ENCODE results near the gene TCF4. TPM values are rescaled to one million over a fixed set of nuclear protein-coding genes. Genes with fewer than 3 reads are reported as not detected.

TCF4 gene
- total RNA-seq, 1 experiment from 2014 or later: 93.7 TPM

GRCh38 chr18:55346387-55346786, 241.6 kb downstream of the TCF4 start:
- H3K27me3 Mint-ChIP-seq (ENCODE audit: insufficient read depth, unreplicated experiment): no peaks in the 10 kb centered on the region
- TF ChIP-seq CTCF (IDR thresholded peaks at IDR 0.05; ENCODE audit: insufficient read depth in 1 of 2, low read depth in 1 of 2, low read length in 1 of 2, severe bottlenecking in 1 of 2, unreplicated experiment in 1 of 2): no peak
- no peak overlapping the region for H3K27ac Mint-ChIP-seq (ENCODE audit: unreplicated experiment)
- no peaks in the 10 kb centered on the region for H3K36me3 ChIP-seq (ENCODE audit: control insufficient read depth, insufficient read depth, low read length)
- intact Hi-C loops (cut with micrococcal nuclease; ENCODE audit: unreplicated experiment): no loop called here
- no peaks in the 10 kb centered on the region for H3K4me1 Mint-ChIP-seq (ENCODE audit: low read depth, unreplicated experiment)
- BruUV-seq (replicated peaks): no TSS peak
- no peaks in the 10 kb centered on the region for H3K4me1 ChIP-seq
- H3K4me3 Mint-ChIP-seq (ENCODE audit: unreplicated experiment): no peak overlapping the region
- no peaks in the 10 kb centered on the region for H3K27me3 ChIP-seq (replicated peaks; ENCODE audit: control insufficient read depth, insufficient read depth, low read length)
- H3K9me3 ChIP-seq: no peaks in the 10 kb centered on the region
- H3K9me3 Mint-ChIP-seq (ENCODE audit: unreplicated experiment): no peaks in the 10 kb centered on the region
- peaks cover 6% of the 10 kb centered on the region for H3K36me3 Mint-ChIP-seq (ENCODE audit: insufficient read depth, unreplicated experiment)
- CTCF ChIA-PET: no interaction called here
- POLR2A ChIA-PET: no interaction called here
- no peak overlapping the region for H3K4me3 ChIP-seq (ENCODE audit: low read depth, low read length)
- no peak for DNase-seq

- no peaks in the 10 kb centered on the region for H3K36me3 ChIP-seq (ENCODE audit: control insufficient read depth, insufficient read depth, low read length)
- POLR2A ChIA-PET: no interaction called here
- TF ChIP-seq CTCF (IDR thresholded peaks at IDR 0.05; ENCODE audit: insufficient read depth in 1 of 2, low read depth in 1 of 2, low read length in 1 of 2, severe bottlenecking in 1 of 2, unreplicated experiment in 1 of 2): no peak
- CTCF ChIA-PET: no interaction called here
- Mint-ChIP-seq H3K4me1 (ENCODE audit: low read depth, unreplicated experiment) (no peaks in the 10 kb centered on the region), H3K27ac (ENCODE audit: unreplicated experiment) (no peak overlapping the region), H3K9me3 (ENCODE audit: unreplicated experiment) (no peaks in the 10 kb centered on the region), H3K36me3 (ENCODE audit: insufficient read depth, unreplicated experiment) (peaks cover 6% of the 10 kb centered on the region), H3K27me3 (ENCODE audit: insufficient read depth, unreplicated experiment) (no peaks in the 10 kb centered on the region), H3K4me3 (ENCODE audit: unreplicated experiment) (no peak overlapping the region)
- intact Hi-C loops (cut with micrococcal nuclease; ENCODE audit: unreplicated experiment): no loop called here
- BruUV-seq (replicated peaks): no TSS peak
- no peaks in the 10 kb centered on the region for H3K4me1 ChIP-seq
- H3K27me3 ChIP-seq (replicated peaks; ENCODE audit: control insufficient read depth, insufficient read depth, low read length): no peaks in the 10 kb centered on the region
- H3K9me3 ChIP-seq: no peaks in the 10 kb centered on the region
- H3K4me3 ChIP-seq (ENCODE audit: low read depth, low read length): no peak overlapping the region
- DNase-seq: no peak
Observed at GRCh38 chr18:55345103-55345950, 242.7 kb downstream of the TCF4 start.

DNA sequence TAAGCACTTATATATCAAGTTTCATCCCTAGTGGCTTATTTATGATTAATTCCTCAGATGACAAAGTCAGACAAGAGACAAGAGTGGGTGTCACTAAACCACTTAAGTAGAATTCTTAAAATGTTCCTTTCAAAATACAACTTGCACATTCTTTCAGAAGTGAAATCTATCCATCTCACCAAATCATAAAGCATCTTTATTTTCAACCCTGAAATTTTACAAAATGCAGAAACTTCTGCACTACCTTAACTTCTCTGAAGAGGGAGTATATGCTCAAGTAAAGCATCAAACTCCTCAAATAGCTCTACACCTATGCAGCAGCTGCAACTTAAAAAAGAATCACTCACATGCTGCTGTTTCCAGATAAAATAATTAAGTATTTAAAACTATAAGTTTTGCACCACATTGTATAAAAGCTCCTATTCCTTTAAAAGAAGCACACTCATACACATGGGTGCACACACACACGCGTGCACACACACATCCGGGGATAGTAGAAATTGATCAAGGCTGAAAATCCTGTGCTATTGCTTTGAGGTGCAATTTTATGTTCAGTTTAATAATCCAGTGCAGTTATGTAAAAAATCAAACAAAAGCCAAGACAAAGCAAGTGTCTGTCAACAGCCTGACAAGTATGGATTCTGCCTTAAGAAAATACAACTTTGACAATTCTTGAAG, 244.5 kb downstream of the TCF4 start:
- H3K4me3 ChIP-seq (ENCODE audit: low read depth, low read length): no peak overlapping the region
- Mint-ChIP-seq H3K9me3 (ENCODE audit: unreplicated experiment) (no peaks in the 10 kb centered on the region), H3K4me3 (ENCODE audit: unreplicated experiment) (no peak overlapping the region), H3K4me1 (ENCODE audit: low read depth, unreplicated experiment) (no peaks in the 10 kb centered on the region), H3K27ac (ENCODE audit: unreplicated experiment) (no peak overlapping the region), H3K36me3 (ENCODE audit: insufficient read depth, unreplicated experiment) (no peaks in the 10 kb centered on the region), H3K27me3 (ENCODE audit: insufficient read depth, unreplicated experiment) (no peaks in the 10 kb centered on the region)
- intact Hi-C loops (cut with micrococcal nuclease; ENCODE audit: unreplicated experiment): no loop called here
- H3K4me1 ChIP-seq: no peaks in the 10 kb centered on the region
- no TSS peak for BruUV-seq (replicated peaks)
- TF ChIP-seq CTCF (IDR thresholded peaks at IDR 0.05; ENCODE audit: insufficient read depth in 1 of 2, low read depth in 1 of 2, low read length in 1 of 2, severe bottlenecking in 1 of 2, unreplicated experiment in 1 of 2): peak; percentile 12 to 23
- CTCF ChIA-PET: interaction anchor here (0.6 to 1.2 kb wide), 4 partner anchors 109 to 1028 kb away, joined by 3 to 5 read pairs (median 4); no protein-coding TSS in a partner anchor
- no peak for DNase-seq
- H3K27me3 ChIP-seq (replicated peaks; ENCODE audit: control insufficient read depth, insufficient read depth, low read length): no peaks in the 10 kb centered on the region
- POLR2A ChIA-PET: no interaction called here
- H3K36me3 ChIP-seq (ENCODE audit: control insufficient read depth, insufficient read depth, low read length): no peaks in the 10 kb centered on the region
- H3K9me3 ChIP-seq: no peaks in the 10 kb centered on the region

Measured in Caco-2 (cell line).